NOMO-1 treated with DMSO at 0.1 percent for 48 hours (cell line): ENCODE data around the gene ZSWIM6.

Source experiments
- DNase-seq: peaks from one replicate; lab custom pipeline; 2025; ENCODE audit not compliant: unreplicated experiment; lab: John Stamatoyannopoulos, UW

Gene ZSWIM6

GRCh38 chr5:61586096-61587084 is 254.3 kb downstream of the ZSWIM6 start:
- DNase-seq, result no peak

GRCh38 chr5:61587125-61587524 is 255.1 kb downstream of the ZSWIM6 start:
- DNase-seq, result no peak

- no peak for DNase-seq
Observed at GRCh38 chr5:61588216-61588615, 256.2 kb downstream of the ZSWIM6 start.

- no peak for DNase-seq
Observed at GRCh38 chr5:61589946-61590345, 257.9 kb downstream of the ZSWIM6 start.

- DNase-seq, result no peak
Observed at GRCh38 chr5:61590473-61590872, 258.4 kb downstream of the ZSWIM6 start.

GRCh38 chr5:61591859-61592258 is 259.8 kb downstream of the ZSWIM6 start:
- no peak for DNase-seq

GRCh38 chr5:61595426-61595825 is 263.4 kb downstream of the ZSWIM6 start:
- no peak for DNase-seq
